MM.1S (cell line): ENCODE results near the gene KIZ.

Experiments used
- CTCF ChIP-seq: fragments of 300-600 bp; sonication (generic); IDR thresholded peaks from 2 replicates; pipeline ENCODE4 v1.5.1; 2016; ENCODE audit warnings: antibody characterized with exemption, low read length, mixed read lengths
- EZH2 ChIP-seq: fragments of 300-600 bp; sonication (generic); optimal IDR thresholded peaks from 2 replicates; pipeline ENCODE3; 2017; ENCODE audit warnings: low read depth, mild to moderate bottlenecking, antibody characterized with exemption, low read length, mixed read lengths
- EZH2phosphoT487 ChIP-seq: fragments of 300-600 bp; sonication (generic); IDR thresholded peaks from 2 replicates; pipeline ENCODE4 v1.6.1; 2018; ENCODE audit warnings: antibody characterized with exemption, low read length

DNA sequence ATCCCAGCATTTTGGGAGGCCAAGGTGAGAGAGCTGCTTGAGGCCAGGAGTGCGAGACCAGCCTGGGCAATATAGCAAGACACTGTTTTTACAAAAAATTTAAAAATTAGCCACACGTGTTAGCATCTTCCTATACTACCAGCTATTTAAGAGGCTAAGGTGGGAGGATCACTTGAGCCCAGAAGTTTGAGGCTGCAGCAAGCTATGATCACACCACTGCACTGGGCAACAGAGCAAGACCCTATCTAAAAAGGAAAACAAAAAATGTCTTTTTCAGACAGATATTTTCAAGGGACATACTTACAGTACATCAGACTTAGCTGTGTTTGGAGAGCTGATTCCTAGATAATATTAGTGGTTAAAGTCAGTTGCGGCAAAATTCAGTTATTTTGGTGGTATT is 104.3 kb downstream of the KIZ start:
- no peak for TF ChIP-seq CTCF
- TF ChIP-seq EZH2, result no peak
- TF ChIP-seq EZH2phosphoT487, result no peak
